Pancreas (tissue), 10 donors: ENCODE measurements around the gene ITSN1. TPM values are rescaled to one million over a fixed set of nuclear protein-coding genes. Genes with fewer than 3 reads are reported as not detected.

ENCODE experiments used
- ATAC-seq, 4 donors: fragments of 200-7000 bp; cut with Tn5 transposase; one replicate each; pipeline versions ENCODE4 v1.8.0 to v1.9.1; 2020; ENCODE audit warnings: mild to moderate bottlenecking in 4 of 4, moderate library complexity in 4 of 4
- DNase-seq, 6 donors: peaks; one replicate each; pipeline ENCODE4 v3.0.0-alpha.2; 2020
- FAIRE-seq: peaks from 2 replicates; lab custom pipeline; 2012; peaks lifted over from hg19 to GRCh38; lab: Jason Lieb, UNC
- H3K27ac ChIP-seq, 4 donors: fragments of 200-600 bp; sonication (generic); 1 replicate in 3 of 4; 2 replicates in 1 of 4; pipeline versions ENCODE4 v1.5.0 to v1.8.0; 2020
- H3K27me3 ChIP-seq, 4 donors: fragments of 200-600 bp; one replicate each; pipeline ENCODE4 v1.8.0; 2021
- H3K36me3 ChIP-seq, 3 donors: fragments of 200-600 bp; sonication (generic) in 1 of 3; one replicate each; pipeline versions ENCODE4 v1.5.0 to v1.8.0; 2020 to 2021
- H3K4me1 ChIP-seq, 3 donors: fragments of 200-600 bp; one replicate each; pipeline ENCODE4 v1.8.0; 2021
- H3K4me3 ChIP-seq, 4 donors: fragments of 200-600 bp; sonication (generic) in 2 of 4; one replicate each; pipeline versions ENCODE4 v1.5.0 to v1.8.0; 2020 to 2021
- H3K9me3 ChIP-seq, 4 donors: fragments of 200-600 bp; one replicate each; pipeline ENCODE4 v1.8.0; 2021
- CTCF ChIP-seq, 4 donors: fragments of 200-600 bp; sonication (generic) in 3 of 4; IDR thresholded peaks; one replicate each; pipeline versions ENCODE4 v1.5.0 to v1.8.0; 2021; ENCODE audit warnings: antibody characterized with exemption in 4 of 4
- WGBS, 2 donors: extraction: QIAGEN DNeasy Blood & Tissue Kit; methylation state at CpG; one replicate each; pipeline ENCODE4 v1.1.7; 2013; 5-methylcytosine and 5-hydroxymethylcytosine counted together
- intact Hi-C, 3 donors: fragments of 100-400 bp; cut with DNase I; formaldehyde crosslinking; loops; one replicate each; pipeline versions ENCODE4 v1.11.1 to v1.14.2; 2022
- polyA plus RNA-seq, 2 donors: library from polyadenylated mRNA; stranded (reverse); fragments of 200-250 nt; gene quantifications; one replicate each; pipeline ENCODE4 v1.2.3, GENCODE V29; 2013
- total RNA-seq, 6 donors: library from RNA; stranded (reverse); fragmentation: NEBNext Ultra II Directional in 4 of 6; extraction: Animal tissue kit (Norgen Biotek cat#: 25700) in 4 of 6; gene quantifications; one replicate each; pipeline versions ENCODE4 v1.2.1 to v1.2.4, GENCODE V29; 2021 to 2023
- donor health status: healthy with polysubstance abuse.
- donor health status: DM: no; HTN: no; CAD: no; lungs with moderate emphysema.
- donor health status: DM: no; HTN: no; CAD: no.
- donor health status: control.
- donor health status: control.
- donor health status: Bipolar disorder and iron deficiency.
- donor health status: DM: yes; HTN: yes; CAD: no.
- donor health status: DM: no; HTN: no; CAD: no.
- donor health status: DM: no; HTN: no; CAD: no.
- donor health status: DM: yes; HTN: yes; CAD: no.

Gene ITSN1
- total and polyA plus RNA-seq, 8 donors = 3.5 to 19.4 (median 6.0) TPM

- H3K9me3 ChIP-seq = no peaks in the 10 kb centered on the region
- H3K4me1 ChIP-seq = no peaks in the 10 kb centered on the region
- TF ChIP-seq CTCF (IDR thresholded peaks at IDR 0.05) = no peak
- intact Hi-C loops = no loop called here
- H3K27ac ChIP-seq = no peak overlapping the region
- H3K4me3 ChIP-seq = no peak overlapping the region
- FAIRE-seq = no peak
- ATAC-seq = no peak
- no peaks in the 10 kb centered on the region for H3K27me3 ChIP-seq
- 64 to 66% methylated on average over 4 of the region's 4 CpGs for WGBS, 2 donors
- peaks cover 0 to 8% (median 0%) of the 10 kb centered on the region in 3 donors for H3K36me3 ChIP-seq
- DNase-seq = no peak
These were observed 168.5 kb downstream of the ITSN1 start for GRCh38 chr21:33810766-33811165.

GRCh38 chr21:33811167-33812010, 169.1 kb downstream of the ITSN1 start:
- ATAC-seq (peak in 1 of 4 donors; percentile 28), FAIRE-seq (no peak), DNase-seq (no peak)
- Histone ChIP-seq H3K9me3 (no peaks in the 10 kb centered on the region), H3K36me3 (peaks cover 0 to 8% (median 0%) of the 10 kb centered on the region in 3 donors), H3K27ac (no peak overlapping the region), H3K4me3 (no peak overlapping the region), H3K27me3 (no peaks in the 10 kb centered on the region), H3K4me1 (no peaks in the 10 kb centered on the region)
- 74 to 82% methylated on average over 5 of the region's 5 CpGs for WGBS, 2 donors
- intact Hi-C loops = no loop called here
- TF ChIP-seq CTCF (IDR thresholded peaks at IDR 0.05) = no peak

- no peak for DNase-seq
- Histone ChIP-seq H3K4me1 (no peaks in the 10 kb centered on the region), H3K36me3 (peaks cover 0 to 8% (median 0%) of the 10 kb centered on the region in 3 donors), H3K27me3 (no peaks in the 10 kb centered on the region), H3K27ac (no peak overlapping the region), H3K9me3 (no peaks in the 10 kb centered on the region), H3K4me3 (no peak overlapping the region)
- ATAC-seq = no peak
- FAIRE-seq = no peak
- TF ChIP-seq CTCF (IDR thresholded peaks at IDR 0.05) = no peak
- 91 to 97% methylated on average over 7 of the region's 7 CpGs for WGBS, 2 donors
- intact Hi-C loops = no loop called here
These were observed 171.6 kb downstream of the ITSN1 start for GRCh38 chr21:33813832-33814365.

GRCh38 chr21:33815143-33815707, 172.9 kb downstream of the ITSN1 start:
- Histone ChIP-seq H3K9me3 (no peaks in the 10 kb centered on the region), H3K36me3 (peaks cover 0 to 8% (median 0%) of the 10 kb centered on the region in 3 donors), H3K4me1 (no peaks in the 10 kb centered on the region), H3K4me3 (no peak overlapping the region), H3K27ac (no peak overlapping the region), H3K27me3 (no peaks in the 10 kb centered on the region)
- peak in 2 of 4 donors; percentile 29 to 54 for ATAC-seq
- DNase-seq = no peak
- TF ChIP-seq CTCF (IDR thresholded peaks at IDR 0.05) = no peak
- 75 to 80% methylated on average over 7 of the region's 7 CpGs for WGBS, 2 donors
- intact Hi-C loops = no loop called here
- no peak for FAIRE-seq
